ENCODE results near the gene FGF14. TPM values are rescaled to one million over a fixed set of nuclear protein-coding genes. Genes with fewer than 3 reads are reported as not detected.

The FGF14 gene
- total RNA-seq, 1 donor from 2014 or later: 1.7 TPM

GRCh38 chr13:101951114-101951513 is 450.7 kb downstream of the FGF14 start:
- Mint-ChIP-seq H3K36me3 (ENCODE audit: low read depth) (no peaks in the 10 kb centered on the region), H3K4me1 (no peaks in the 10 kb centered on the region), H3K27me3 (ENCODE audit: low read depth) (peaks cover 2% of the 10 kb centered on the region), H3K4me3 (no peak overlapping the region), H3K27ac (ENCODE audit: unreplicated experiment) (no peak overlapping the region), H3K9me3 (peaks cover 3% of the 10 kb centered on the region)
- TF ChIP-seq CTCF (conservative IDR thresholded peaks at IDR 0.05): no peak
- no peak for DNase-seq (ENCODE audit: low read depth, low spot score)

GRCh38 chr13:101949681-101950080 is 452.2 kb downstream of the FGF14 start:
- no peak for DNase-seq (ENCODE audit: low read depth, low spot score)
- Mint-ChIP-seq H3K27ac (ENCODE audit: unreplicated experiment) (no peak overlapping the region), H3K36me3 (ENCODE audit: low read depth) (no peaks in the 10 kb centered on the region), H3K9me3 (peaks cover 3% of the 10 kb centered on the region), H3K27me3 (ENCODE audit: low read depth) (peaks cover 2% of the 10 kb centered on the region), H3K4me3 (no peak overlapping the region), H3K4me1 (no peaks in the 10 kb centered on the region)
- no peak for TF ChIP-seq CTCF (conservative IDR thresholded peaks at IDR 0.05)

DNA sequence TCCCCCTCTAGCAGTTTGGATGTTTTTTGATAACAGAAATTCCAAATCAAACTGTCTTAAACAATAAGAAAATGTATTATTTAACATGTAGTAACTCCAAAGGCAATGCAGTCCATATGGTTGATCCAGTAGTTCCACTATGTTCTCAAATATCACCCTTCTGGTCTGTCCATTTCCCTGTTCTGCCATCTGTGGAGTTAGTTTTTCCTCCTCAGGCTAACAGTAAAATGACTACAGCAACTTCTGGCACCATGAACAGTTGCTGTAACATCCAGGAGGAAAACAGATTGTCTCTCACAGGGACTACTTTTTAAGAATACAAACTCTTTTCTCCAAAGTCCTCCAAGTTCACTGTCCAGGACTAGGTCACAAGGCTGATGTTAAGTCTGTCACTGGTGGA is 455.4 kb downstream of the FGF14 start:
- H3K27ac Mint-ChIP-seq (ENCODE audit: unreplicated experiment): no peak overlapping the region
- H3K4me1 Mint-ChIP-seq: no peaks in the 10 kb centered on the region
- H3K9me3 Mint-ChIP-seq: peaks cover 3% of the 10 kb centered on the region
- no peaks in the 10 kb centered on the region for H3K36me3 Mint-ChIP-seq (ENCODE audit: low read depth)
- H3K27me3 Mint-ChIP-seq (ENCODE audit: low read depth): peaks cover 2% of the 10 kb centered on the region
- no peak for TF ChIP-seq CTCF (conservative IDR thresholded peaks at IDR 0.05)
- no peak for DNase-seq (ENCODE audit: low read depth, low spot score)
- no peak overlapping the region for H3K4me3 Mint-ChIP-seq

DNA sequence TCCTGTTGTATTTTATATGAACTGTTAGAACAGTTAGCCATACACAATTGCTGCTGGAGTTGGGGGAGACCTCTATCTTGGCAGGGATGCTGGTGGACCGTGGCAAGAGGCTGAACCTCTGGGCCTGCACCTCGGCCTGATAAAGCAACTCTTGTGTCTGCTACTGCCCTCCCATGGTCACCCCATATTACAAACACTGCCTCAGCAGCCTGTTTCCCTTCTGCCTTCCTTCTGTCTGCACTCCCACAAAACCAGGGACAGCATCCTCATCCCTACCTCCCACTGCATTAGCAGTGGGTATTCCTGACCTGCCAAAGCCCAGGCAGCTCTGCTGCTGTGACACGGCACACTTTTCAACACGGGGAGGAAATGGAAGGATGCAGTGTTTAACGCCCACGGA is 456.4 kb downstream of the FGF14 start:
- H3K4me3 Mint-ChIP-seq: no peak overlapping the region
- DNase-seq (ENCODE audit: low read depth, low spot score): no peak
- TF ChIP-seq CTCF (conservative IDR thresholded peaks at IDR 0.05): no peak
- H3K4me1 Mint-ChIP-seq: no peaks in the 10 kb centered on the region
- H3K27ac Mint-ChIP-seq (ENCODE audit: unreplicated experiment): no peak overlapping the region
- no peaks in the 10 kb centered on the region for H3K36me3 Mint-ChIP-seq (ENCODE audit: low read depth)
- H3K27me3 Mint-ChIP-seq (ENCODE audit: low read depth): peaks cover 7% of the 10 kb centered on the region
- H3K9me3 Mint-ChIP-seq: peaks cover 3% of the 10 kb centered on the region

DNA sequence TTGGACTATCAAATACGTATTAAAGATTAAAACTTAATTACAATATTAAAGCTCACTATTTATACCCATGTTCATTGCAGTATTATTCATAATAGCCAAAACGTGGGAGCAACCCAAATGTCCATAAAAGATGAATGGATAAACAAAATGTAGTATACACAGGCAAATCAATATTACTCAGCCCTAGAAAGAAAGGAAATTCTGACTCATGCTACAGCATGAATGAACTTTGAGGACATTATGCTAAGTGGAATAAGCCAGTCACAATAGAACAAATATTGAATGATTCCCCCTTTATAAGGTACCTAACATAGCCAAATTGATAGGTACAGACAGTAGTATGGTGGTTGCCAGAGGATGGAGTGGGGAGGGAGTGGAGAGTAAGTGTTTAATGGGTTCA is 457.3 kb downstream of the FGF14 start:
- no peaks in the 10 kb centered on the region for H3K4me1 Mint-ChIP-seq
- peaks cover 13% of the 10 kb centered on the region for H3K27me3 Mint-ChIP-seq (ENCODE audit: low read depth)
- H3K36me3 Mint-ChIP-seq (ENCODE audit: low read depth): no peaks in the 10 kb centered on the region
- no peak overlapping the region for H3K4me3 Mint-ChIP-seq
- no peak for DNase-seq (ENCODE audit: low read depth, low spot score)
- H3K27ac Mint-ChIP-seq (ENCODE audit: unreplicated experiment): no peak overlapping the region
- TF ChIP-seq CTCF (conservative IDR thresholded peaks at IDR 0.05): no peak
- peaks cover 3% of the 10 kb centered on the region for H3K9me3 Mint-ChIP-seq

All from neural crest cell (in vitro differentiated cells).